WERI-Rb-1 (cell line): ENCODE measurements around the gene SEC14L3.
A peak's percentile ranks its signal among the peaks of the same experiment; 100 is the strongest.

Experiments used
- DNase-seq: peaks from one replicate; pipeline ENCODE4 v3.0.0-alpha.2; 2020
- H3K27ac ChIP-seq: fragments of 250-450 bp; sonication (Bioruptor Pico); 2 replicates; pipeline ENCODE4 v1.5.1; 2020; ENCODE audit warnings: mild to moderate bottlenecking, moderate library complexity
- H3K27me3 ChIP-seq: fragments of 250-450 bp; sonication (Bioruptor Pico); 2 replicates; pipeline ENCODE4 v1.5.1; 2021; ENCODE audit warnings: mild to moderate bottlenecking, low read depth, moderate library complexity; ENCODE audit not compliant: insufficient read depth, severe bottlenecking
- H3K36me3 ChIP-seq: fragments of 250-450 bp; sonication (Bioruptor Pico); 2 replicates; pipeline ENCODE4 v1.5.1; 2020; ENCODE audit warnings: mild to moderate bottlenecking, moderate library complexity
- H3K4me3 ChIP-seq: 2 replicates; pipeline ENCODE4 v1.5.1; 2011; ENCODE audit warnings: low read depth, mild to moderate bottlenecking, control low read depth, low read length
- H3K9me3 ChIP-seq: fragments of 250-450 bp; sonication (Bioruptor Pico); 2 replicates; pipeline ENCODE4 v1.5.1; 2021; ENCODE audit warnings: mild to moderate bottlenecking, moderate library complexity; ENCODE audit not compliant: severe bottlenecking
- TF ChIP-seq, protein P1 (sequence below): IDR thresholded peaks from 2 replicates; pipeline ENCODE4 v1.5.1; 2011; ENCODE audit warnings: low read depth, mild to moderate bottlenecking, control low read depth, inconsistent platforms, low read length

The SEC14L3 gene

GRCh38 chr22:30439226-30439625 is 32.6 kb downstream of the SEC14L3 start:
- H3K27me3 ChIP-seq = no peaks in the 10 kb centered on the region
- H3K27ac ChIP-seq = no peak overlapping the region
- no peak overlapping the region for H3K4me3 ChIP-seq
- DNase-seq = no peak
- TF ChIP-seq, protein P1, sequence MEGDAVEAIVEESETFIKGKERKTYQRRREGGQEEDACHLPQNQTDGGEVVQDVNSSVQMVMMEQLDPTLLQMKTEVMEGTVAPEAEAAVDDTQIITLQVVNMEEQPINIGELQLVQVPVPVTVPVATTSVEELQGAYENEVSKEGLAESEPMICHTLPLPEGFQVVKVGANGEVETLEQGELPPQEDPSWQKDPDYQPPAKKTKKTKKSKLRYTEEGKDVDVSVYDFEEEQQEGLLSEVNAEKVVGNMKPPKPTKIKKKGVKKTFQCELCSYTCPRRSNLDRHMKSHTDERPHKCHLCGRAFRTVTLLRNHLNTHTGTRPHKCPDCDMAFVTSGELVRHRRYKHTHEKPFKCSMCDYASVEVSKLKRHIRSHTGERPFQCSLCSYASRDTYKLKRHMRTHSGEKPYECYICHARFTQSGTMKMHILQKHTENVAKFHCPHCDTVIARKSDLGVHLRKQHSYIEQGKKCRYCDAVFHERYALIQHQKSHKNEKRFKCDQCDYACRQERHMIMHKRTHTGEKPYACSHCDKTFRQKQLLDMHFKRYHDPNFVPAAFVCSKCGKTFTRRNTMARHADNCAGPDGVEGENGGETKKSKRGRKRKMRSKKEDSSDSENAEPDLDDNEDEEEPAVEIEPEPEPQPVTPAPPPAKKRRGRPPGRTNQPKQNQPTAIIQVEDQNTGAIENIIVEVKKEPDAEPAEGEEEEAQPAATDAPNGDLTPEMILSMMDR = no peak
- H3K9me3 ChIP-seq = peaks cover 10% of the 10 kb centered on the region
- no peaks in the 10 kb centered on the region for H3K36me3 ChIP-seq

DNA sequence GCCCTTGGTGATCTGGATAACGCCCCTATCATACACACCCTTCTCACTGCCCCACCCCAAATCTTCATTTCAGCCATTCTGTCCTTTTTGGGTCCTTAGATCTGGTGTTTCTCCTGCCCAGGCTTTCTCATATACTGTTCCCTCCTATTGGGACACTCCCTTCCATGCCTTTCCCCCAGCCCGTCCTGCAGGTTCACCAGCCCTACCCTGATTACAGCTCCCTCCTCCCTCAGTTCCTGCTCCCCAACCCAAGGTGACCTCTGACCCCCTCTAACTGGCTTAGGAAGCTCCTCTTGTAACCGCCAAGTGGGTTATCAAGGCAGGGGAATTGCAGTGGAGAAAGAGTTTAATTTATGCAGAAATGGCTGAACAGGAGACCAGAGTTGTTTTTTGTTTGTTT is 33.3 kb downstream of the SEC14L3 start:
- Histone ChIP-seq H3K36me3 (no peaks in the 10 kb centered on the region), H3K9me3 (peaks cover 10% of the 10 kb centered on the region), H3K4me3 (no peak overlapping the region), H3K27me3 (no peaks in the 10 kb centered on the region), H3K27ac (no peak overlapping the region)
- TF ChIP-seq, protein P1 = no peak
- DNase-seq = no peak

- TF ChIP-seq, protein P1 = no peak
- H3K27ac ChIP-seq = no peak overlapping the region
- H3K9me3 ChIP-seq = peaks cover 10% of the 10 kb centered on the region
- DNase-seq = no peak
- no peaks in the 10 kb centered on the region for H3K27me3 ChIP-seq
- H3K4me3 ChIP-seq = no peak overlapping the region
- H3K36me3 ChIP-seq = no peaks in the 10 kb centered on the region
These were observed 35.6 kb downstream of the SEC14L3 start for GRCh38 chr22:30436196-30436595.

- DNase-seq = peak; percentile 33
- Histone ChIP-seq H3K36me3 (no peaks in the 10 kb centered on the region), H3K9me3 (peaks cover 10% of the 10 kb centered on the region), H3K27me3 (no peaks in the 10 kb centered on the region), H3K4me3 (no peak overlapping the region), H3K27ac (no peak overlapping the region)
- TF ChIP-seq, protein P1 = 0 out of 2 replicates have a peak, but pooled peaks have one; percentile 1
These were observed 36.1 kb downstream of the SEC14L3 start for GRCh38 chr22:30435674-30436126.

GRCh38 chr22:30434843-30435242 is 37.0 kb downstream of the SEC14L3 start:
- Histone ChIP-seq H3K36me3 (no peaks in the 10 kb centered on the region), H3K27me3 (no peaks in the 10 kb centered on the region), H3K9me3 (peaks cover 10% of the 10 kb centered on the region), H3K27ac (no peak overlapping the region), H3K4me3 (no peak overlapping the region)
- TF ChIP-seq, protein P1 = no peak
- DNase-seq = no peak

GRCh38 chr22:30433773-30434172 is 38.0 kb downstream of the SEC14L3 start:
- Histone ChIP-seq H3K4me3 (no peak overlapping the region), H3K9me3 (peaks cover 10% of the 10 kb centered on the region), H3K27ac (no peak overlapping the region), H3K36me3 (no peaks in the 10 kb centered on the region), H3K27me3 (no peaks in the 10 kb centered on the region)
- TF ChIP-seq, protein P1 = no peak
- DNase-seq = no peak
